GM18520 (cell line): ENCODE data around the gene KIAA2012.

Source experiments
- ATAC-seq: cut with Tn5 transposase; IDR thresholded peaks from one replicate; pipeline ENCODE4 v1.9.1; 2021; ENCODE audit not compliant: unreplicated experiment

Gene KIAA2012

DNA sequence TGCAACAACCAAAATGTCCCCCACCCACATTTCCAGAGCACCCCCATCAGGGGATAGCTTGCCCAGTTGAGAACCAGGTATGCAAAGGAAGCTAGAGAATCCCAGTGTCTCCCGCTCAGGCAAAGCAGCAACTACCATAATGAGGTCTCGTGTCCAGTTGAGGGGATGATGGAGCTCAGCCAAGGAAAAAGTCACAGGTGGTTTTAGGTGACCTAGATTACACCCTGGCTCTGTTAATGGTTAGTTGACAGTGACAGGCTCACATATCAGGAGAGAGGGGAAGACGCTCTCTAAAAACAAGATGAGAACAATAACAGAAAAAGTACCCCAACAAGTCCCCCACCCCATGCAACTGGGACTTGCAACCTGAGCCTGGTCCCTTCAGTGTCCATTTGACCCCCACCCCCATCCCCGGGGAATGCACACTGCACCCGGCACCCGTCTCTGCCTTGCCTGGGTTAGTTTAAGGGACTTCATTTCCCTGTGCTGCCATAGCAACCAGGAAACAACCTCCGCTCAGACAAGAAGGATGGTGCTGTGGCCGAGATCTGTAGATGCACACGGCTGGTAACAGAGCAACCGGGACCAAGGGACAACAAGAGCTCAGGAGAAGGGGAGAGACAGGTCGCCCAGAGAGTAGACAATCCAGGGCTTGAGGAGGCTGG is at the start of gene KIAA2012:
Gene KIAA2012, plus strand, starts transcription at position 519 of the 665 bp plus-strand sequence. CDS start 373 bp downstream, outside the sequence.
- no peak for ATAC-seq

DNA sequence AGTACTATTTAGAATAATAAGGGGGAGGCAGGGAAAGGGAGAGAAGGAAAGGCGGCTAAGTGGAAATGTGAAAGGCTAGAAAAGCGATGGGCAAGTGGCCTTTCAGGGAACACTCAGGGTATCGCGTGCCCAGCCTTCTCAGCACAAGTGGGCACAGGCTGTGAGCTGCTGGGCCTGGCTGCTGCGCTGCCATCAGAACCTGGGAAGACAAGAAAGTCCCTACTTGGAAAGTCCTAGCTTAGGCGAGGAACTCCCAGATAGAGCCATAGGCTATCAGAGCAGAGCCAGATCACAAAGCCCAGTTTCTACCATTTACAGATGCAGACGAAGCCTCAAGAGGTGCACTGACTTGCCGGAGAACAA is 49.2 kb upstream of the KIAA2012 start:
- ATAC-seq, result no peak

DNA sequence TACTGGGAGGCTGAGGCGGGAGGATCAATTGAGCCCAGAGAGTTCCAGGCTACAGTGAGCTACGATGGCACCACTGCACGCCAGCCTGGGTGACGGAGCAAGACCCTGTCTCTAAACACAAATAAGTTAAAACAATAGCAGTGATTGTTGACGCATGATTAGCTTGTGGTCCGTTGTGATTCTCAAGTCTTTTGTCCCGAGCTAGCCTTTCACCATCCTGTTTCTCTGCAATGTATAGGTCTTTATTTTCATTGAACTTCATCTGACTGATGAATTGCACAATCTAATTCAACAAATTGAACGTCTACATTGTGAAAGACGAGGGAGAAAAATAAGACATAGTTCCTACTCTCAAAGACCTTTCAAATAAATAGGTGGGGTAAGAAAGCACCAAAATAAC is 48.2 kb upstream of the KIAA2012 start:
- no peak for ATAC-seq

DNA sequence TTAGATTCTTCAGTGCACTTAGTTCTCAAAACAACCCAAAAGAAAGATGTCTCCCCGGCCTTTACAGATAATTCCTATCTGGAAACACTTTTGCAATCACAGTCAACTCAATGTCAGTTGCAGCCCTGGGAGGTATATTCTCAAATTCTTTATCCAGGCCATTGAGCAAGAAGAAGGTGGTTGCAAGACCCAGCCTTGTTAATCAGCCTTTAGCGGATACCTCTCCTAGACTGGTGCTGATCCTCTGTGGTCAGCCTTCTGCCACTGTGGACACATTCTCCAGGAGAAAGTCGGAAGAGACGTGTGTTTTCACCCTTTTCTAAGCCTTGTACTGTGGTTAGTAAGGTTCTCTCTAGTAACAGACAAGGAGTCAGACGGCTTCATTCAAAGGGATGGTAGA is 47.2 kb upstream of the KIAA2012 start:
- ATAC-seq, result no peak

DNA sequence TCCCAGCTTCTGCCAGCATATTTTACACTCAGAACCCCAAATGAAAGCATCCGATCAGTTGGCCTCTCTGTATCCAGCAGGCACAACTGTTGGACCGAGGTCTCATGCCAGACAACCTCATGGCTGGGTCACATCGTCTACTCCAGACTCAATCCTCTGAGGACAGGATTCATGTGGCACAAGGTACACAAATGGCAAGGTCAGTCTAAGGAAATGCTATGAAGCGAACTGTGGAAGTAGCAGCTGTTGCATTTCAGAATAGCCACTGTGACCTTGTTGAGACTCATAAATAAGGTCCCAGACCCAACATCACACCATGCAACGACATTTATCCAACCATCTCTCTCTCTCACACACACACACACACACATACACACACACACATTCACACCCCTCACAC is 46.5 kb upstream of the KIAA2012 start:
- ATAC-seq, result no peak

DNA sequence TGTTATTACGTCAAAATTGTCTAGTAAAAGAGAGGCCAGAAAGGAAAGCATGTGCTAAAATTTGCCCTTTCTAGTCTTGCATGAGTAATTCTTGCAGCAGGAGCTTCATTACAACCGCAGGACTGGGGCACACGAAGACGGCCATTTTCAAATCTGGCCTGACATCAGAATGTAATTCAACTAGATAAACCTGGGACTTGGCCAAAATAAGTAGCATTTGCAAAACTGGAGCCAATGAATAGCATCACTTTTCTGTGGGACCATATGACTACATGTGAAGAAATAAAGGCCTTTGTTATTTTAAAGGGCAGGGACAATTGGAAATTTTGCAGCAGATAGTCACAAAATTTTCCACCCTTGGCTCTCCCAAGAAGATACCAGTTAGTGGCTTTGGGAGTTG is 42.4 kb upstream of the KIAA2012 start:
- no peak for ATAC-seq

DNA sequence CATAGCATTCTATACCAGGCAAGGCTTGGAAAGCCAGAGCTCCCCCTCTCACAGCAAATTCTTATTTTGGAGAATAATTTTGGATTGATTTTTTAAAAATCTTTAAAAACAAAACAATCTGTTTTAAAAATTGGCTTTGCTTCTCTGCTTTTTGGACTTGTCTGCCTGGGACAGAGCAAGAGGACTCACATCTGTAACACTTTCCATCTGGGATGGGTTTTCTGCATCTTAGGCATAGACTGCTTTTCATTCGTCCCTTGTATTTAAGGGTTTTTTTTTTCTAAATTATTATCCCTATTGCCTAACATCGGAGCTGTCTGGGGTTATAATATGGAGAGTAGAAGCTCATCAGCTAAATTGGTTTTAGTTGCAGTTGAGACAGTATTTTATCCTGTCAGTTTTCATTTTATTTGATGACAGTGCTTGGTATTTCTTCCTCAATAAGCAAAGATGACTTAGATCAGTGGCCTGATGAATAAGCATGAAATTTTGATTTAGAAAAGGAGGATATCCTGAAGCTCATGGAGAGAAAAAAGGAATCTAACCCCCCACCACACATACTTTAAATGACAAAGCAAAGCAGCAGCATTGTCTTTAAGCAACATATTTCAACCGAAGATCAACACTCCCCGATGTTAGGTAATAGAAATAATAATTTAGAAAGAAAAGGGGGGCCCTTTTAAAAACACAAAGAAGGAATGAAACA is 41.7 kb upstream of the KIAA2012 start:
- no peak for ATAC-seq

DNA sequence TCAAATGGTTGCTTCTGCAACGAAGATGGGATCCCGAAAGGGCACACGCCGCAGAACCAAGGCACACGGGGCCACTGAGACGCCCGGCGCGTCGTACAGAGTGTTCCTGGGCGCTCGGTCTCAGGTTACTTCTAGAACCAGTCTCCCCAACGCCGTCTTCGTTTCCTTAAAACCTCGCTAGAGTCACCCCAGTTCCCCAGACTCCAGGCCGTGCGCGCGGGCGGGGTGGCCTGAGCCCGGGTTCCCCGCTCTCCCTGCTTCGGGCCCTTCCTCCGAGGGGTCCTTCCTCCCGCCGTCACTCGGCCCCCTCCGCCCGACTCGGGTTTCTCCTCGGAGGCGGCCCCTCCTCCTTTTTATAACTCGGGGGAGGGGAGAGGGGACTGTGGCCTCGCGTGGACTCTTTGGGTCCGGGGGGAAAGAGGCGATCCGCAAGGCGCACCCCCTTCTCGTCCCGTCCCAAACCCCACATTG is 40.2 kb upstream of the KIAA2012 start:
- no peak for ATAC-seq

DNA sequence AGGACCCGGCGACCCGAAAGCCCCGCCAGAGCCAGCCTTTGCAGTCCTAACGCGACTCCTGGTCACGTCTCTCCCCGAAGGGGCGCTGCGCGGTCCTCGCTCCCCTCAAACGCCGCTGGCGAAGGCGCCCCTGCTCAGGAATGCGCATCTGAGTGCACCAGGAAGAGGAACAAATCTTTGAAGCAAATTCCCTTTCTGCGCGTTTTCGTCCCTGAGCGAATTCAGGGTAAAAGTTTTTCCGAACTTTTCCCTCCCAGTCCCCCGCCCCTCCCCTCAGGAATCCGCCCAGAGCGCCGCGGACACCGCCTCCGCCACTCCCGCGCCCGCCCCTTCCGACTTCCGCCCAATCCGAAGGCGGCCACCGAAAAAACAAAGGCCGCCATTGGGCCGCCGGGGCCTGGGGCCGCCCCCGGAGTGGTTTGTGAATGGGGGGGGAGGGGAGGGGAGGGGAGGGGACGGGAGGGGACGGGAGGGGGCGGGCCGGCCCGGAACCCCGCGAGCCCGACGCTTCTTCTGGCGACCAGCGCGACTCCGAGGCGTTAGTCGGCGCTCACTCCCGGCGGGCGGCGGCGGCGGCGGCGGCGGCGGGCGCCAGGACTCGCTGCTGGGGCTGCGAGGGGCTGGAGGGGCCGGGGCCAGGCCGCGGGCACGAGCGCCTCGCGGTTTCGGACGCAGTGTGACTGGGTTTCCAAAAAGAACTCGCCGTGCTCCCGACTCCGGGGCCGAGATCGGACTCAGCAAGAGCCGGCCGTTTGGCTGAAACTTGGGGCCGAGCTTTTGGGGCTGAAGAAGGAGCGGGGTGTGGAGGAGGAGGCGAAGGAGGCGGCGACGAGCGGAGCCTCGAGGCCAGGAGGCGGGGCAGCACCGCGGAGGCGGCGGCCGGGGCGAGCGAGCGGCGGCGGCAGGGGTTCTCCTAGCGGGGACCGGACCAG is 39.5 kb upstream of the KIAA2012 start, which contains the start of gene FZD7:
Gene FZD7, plus strand, starts transcription at position 539 of the 932 bp plus-strand sequence. CDS start 793 bp downstream, outside the sequence.
- peak; percentile 71 for ATAC-seq

DNA sequence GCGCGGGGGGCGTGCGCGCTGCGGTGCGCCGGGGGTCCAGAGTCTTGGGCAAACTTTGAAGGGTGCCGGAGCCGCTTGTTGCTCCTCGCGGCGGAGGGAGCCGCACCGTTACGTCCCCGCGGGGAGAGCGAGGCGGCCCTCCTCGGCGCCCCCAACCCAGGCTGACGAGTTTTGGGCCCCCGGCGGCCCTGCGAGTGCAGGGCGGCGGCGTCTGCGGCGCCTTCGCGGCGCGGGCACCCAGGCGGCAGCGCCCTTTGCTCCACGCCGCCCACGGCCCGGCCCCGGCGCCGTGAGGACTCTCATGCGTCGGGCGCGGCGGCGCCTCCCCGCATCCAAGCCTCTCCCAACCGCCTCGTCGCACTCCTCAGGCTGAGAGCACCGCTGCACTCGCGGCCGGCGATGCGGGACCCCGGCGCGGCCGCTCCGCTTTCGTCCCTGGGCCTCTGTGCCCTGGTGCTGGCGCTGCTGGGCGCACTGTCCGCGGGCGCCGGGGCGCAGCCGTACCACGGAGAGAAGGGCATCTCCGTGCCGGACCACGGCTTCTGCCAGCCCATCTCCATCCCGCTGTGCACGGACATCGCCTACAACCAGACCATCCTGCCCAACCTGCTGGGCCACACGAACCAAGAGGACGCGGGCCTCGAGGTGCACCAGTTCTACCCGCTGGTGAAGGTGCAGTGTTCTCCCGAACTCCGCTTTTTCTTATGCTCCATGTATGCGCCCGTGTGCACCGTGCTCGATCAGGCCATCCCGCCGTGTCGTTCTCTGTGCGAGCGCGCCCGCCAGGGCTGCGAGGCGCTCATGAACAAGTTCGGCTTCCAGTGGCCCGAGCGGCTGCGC is 38.6 kb upstream of the KIAA2012 start:
- peak; percentile 3 for ATAC-seq

DNA sequence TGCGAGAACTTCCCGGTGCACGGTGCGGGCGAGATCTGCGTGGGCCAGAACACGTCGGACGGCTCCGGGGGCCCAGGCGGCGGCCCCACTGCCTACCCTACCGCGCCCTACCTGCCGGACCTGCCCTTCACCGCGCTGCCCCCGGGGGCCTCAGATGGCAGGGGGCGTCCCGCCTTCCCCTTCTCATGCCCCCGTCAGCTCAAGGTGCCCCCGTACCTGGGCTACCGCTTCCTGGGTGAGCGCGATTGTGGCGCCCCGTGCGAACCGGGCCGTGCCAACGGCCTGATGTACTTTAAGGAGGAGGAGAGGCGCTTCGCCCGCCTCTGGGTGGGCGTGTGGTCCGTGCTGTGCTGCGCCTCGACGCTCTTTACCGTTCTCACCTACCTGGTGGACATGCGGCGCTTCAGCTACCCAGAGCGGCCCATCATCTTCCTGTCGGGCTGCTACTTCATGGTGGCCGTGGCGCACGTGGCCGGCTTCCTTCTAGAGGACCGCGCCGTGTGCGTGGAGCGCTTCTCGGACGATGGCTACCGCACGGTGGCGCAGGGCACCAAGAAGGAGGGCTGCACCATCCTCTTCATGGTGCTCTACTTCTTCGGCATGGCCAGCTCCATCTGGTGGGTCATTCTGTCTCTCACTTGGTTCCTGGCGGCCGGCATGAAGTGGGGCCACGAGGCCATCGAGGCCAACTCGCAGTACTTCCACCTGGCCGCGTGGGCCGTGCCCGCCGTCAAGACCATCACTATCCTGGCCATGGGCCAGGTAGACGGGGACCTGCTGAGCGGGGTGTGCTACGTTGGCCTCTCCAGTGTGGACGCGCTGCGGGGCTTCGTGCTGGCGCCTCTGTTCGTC is 37.7 kb upstream of the KIAA2012 start:
- no peak for ATAC-seq

DNA sequence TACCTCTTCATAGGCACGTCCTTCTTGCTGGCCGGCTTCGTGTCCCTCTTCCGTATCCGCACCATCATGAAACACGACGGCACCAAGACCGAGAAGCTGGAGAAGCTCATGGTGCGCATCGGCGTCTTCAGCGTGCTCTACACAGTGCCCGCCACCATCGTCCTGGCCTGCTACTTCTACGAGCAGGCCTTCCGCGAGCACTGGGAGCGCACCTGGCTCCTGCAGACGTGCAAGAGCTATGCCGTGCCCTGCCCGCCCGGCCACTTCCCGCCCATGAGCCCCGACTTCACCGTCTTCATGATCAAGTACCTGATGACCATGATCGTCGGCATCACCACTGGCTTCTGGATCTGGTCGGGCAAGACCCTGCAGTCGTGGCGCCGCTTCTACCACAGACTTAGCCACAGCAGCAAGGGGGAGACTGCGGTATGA is 37.1 kb upstream of the KIAA2012 start:
- no peak for ATAC-seq

DNA sequence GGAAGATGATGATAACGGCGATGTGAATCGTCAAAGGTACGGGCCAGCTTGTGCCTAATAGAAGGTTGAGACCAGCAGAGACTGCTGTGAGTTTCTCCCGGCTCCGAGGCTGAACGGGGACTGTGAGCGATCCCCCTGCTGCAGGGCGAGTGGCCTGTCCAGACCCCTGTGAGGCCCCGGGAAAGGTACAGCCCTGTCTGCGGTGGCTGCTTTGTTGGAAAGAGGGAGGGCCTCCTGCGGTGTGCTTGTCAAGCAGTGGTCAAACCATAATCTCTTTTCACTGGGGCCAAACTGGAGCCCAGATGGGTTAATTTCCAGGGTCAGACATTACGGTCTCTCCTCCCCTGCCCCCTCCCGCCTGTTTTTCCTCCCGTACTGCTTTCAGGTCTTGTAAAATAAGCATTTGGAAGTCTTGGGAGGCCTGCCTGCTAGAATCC is 36.4 kb upstream of the KIAA2012 start:
- no peak for ATAC-seq

DNA sequence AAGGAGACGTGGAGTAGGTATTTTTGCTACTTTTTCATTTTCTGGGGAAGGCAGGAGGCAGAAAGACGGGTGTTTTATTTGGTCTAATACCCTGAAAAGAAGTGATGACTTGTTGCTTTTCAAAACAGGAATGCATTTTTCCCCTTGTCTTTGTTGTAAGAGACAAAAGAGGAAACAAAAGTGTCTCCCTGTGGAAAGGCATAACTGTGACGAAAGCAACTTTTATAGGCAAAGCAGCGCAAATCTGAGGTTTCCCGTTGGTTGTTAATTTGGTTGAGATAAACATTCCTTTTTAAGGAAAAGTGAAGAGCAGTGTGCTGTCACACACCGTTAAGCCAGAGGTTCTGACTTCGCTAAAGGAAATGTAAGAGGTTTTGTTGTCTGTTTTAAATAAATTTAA is 36.0 kb upstream of the KIAA2012 start:
- no peak for ATAC-seq

DNA sequence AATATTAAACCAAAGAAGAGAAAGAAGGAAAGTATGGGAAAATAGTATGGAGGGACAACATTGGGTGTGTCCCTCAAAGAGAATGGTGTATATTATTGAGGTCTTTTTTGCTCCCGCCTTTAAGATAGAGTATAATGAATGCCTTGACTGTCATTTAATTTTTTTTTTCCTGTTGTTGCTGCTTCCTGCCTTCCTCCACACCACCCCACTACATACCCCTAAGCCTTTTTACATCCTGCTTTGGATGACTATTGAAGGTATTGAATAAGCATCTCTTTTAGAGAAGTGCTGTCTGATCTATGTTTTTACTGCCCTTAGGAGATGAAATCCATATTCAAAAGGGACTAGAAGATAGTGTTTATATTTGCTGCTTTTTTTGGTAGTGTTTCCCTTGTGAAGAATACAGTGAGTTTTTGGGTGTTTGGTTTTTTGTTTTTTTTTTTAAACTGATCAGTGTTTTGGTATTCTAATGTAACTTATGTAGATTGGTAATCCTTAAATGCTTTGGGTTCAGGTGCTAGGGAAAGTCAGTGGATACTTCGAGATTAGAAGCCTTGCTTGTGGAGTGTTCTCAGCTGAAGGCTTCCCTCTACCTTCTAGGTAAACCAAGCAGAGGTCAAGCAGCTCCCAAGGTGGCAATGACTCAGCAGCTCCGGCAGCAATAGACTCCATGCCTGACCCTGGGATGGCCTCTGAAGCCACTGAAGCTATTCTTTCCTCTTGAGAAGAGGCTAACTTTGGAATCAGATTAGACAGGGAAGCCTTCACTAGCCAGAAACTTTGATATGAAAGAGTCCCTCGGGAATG is 34.4 kb upstream of the KIAA2012 start:
- no peak for ATAC-seq

DNA sequence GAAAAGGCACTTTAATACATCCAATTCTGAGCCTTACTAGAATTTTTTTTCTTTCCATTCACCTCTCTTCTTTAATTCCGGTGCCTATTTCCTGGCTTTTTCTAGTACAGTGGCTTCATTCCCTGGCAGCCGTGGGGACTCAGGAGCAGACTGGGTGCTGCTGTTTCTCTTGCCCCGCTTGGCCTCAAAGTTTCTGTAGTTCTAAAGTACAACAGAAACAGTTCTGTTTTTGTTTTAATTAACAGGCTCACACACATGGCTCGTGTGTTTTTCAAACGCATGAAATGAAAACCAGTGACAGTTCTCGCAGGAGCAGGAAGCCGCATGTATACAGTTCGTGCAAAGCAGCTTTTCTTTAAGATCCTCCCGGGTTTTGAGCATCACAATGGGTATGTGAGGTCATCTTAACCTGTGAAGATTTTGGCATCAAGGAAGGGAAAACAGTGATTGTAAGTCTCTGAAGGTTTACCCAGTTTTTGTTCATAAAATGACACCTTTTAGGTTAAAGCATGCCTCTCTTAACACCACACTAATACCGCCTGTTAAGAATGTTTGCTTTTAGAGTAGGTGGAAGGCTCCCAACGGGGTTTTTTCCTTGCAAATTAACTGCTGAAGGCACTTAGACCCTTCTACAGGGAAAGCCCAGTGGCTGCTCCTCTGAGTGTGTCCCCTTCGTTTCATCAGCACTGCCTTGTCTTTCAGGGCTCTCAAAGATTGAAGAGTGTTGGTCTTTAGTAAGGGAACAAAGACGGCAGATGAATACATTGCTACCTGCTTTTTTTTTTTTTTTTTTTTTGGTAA is 33.6 kb upstream of the KIAA2012 start:
- no peak for ATAC-seq

DNA sequence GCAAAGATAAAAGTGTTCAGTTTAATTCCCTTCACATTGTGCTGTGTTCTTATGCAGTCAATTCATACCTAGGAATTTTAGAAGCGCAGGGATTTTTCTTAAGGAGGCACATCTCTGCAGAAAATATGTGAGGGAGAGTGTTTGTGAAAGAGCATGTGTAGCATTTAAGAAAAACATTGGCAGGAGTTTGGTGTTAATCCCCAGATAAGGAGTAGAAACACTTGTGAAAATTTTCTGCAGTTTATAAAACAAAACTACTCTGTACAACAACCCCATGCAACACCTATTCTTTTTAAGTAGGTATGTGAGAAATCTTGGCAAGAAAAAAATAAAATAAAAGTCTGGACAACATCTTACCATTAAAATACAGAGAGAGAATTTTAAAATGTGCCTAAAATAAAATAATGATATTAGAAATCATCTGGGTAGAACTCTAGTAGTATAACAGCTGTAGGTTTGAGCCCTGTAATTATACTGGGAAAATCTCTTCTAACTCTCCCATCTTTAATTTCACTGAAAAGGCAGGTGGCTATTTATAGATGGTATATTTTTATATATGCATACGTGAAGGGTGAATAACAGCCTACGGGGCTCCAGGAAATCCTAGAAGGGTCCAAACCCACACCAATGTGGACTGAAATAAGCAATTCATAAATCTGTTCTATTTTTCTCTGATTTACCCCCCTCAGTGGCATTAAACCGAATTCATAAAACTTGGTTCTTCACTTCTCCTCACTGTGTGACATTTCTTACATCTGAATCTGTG is 32.8 kb upstream of the KIAA2012 start:
- ATAC-seq, result no peak
